D721Med (cell line): Measurements from ENCODE around the gene SUGCT.

Experiments
- DNase-seq: peaks from one replicate; pipeline ENCODE4 v3.0.0; 2011; ENCODE audit warnings: low spot score; ENCODE audit not compliant: insufficient read length
- FAIRE-seq: peaks from 2 replicates; lab custom pipeline; 2011; peaks lifted over from hg19 to GRCh38; lab: Jason Lieb, UNC
- CTCF ChIP-seq: IDR thresholded peaks from 2 replicates; pipeline ENCODE4 v1.5.1; 2012; ENCODE audit warnings: mild to moderate bottlenecking, control low read depth; ENCODE audit not compliant: insufficient read depth; ENCODE audit errors: missing control alignments

SUGCT gene

GRCh38 chr7:40571796-40572195 is 437.0 kb downstream of the SUGCT start:
- no peak for FAIRE-seq
- TF ChIP-seq CTCF = no peak
- no peak for DNase-seq

GRCh38 chr7:40572810-40573465 is 438.1 kb downstream of the SUGCT start:
- no peak for DNase-seq
- no peak for TF ChIP-seq CTCF
- FAIRE-seq = no peak

- no peak for TF ChIP-seq CTCF
- no peak for DNase-seq
- no peak for FAIRE-seq
Measured at GRCh38 chr7:40579401-40579800, 444.6 kb downstream of the SUGCT start.

- no peak for TF ChIP-seq CTCF
- no peak for DNase-seq
- FAIRE-seq = no peak
Measured at GRCh38 chr7:40580776-40581175, 446.0 kb downstream of the SUGCT start.

- FAIRE-seq (no peak), DNase-seq (no peak)
- TF ChIP-seq CTCF = no peak
Measured at GRCh38 chr7:40582539-40582938, 447.7 kb downstream of the SUGCT start.

- FAIRE-seq (no peak), DNase-seq (no peak)
- no peak for TF ChIP-seq CTCF
Measured at GRCh38 chr7:40583667-40584444, 449.1 kb downstream of the SUGCT start.
